Fibroblast of lung (primary cell): ENCODE measurements around the gene FGF14. TPM values are rescaled to one million over a fixed set of nuclear protein-coding genes. Genes with fewer than 3 reads are reported as not detected.

Experiments used
- DNase-seq, 2 donors: peaks; one replicate each; pipeline versions ENCODE4 v3.0.0 to v3.0.0-alpha.2; 2010; ENCODE audit warnings: low read depth in 2 of 2
- H2AFZ ChIP-seq: 2 replicates; pipeline ENCODE4 v1.5.1; 2012; ENCODE audit warnings: low read length, control low read depth, inconsistent platforms
- H3K27ac ChIP-seq: 2 replicates; pipeline ENCODE4 v1.5.1; 2011; ENCODE audit warnings: low read length, control low read depth; ENCODE audit not compliant: insufficient read depth
- H3K27me3 ChIP-seq: 2 replicates; pipeline ENCODE4 v1.5.1; 2011; ENCODE audit warnings: mild to moderate bottlenecking, low read length; ENCODE audit not compliant: control insufficient read depth, insufficient read depth
- H3K36me3 ChIP-seq: 2 replicates; pipeline ENCODE4 v1.5.1; 2011; ENCODE audit warnings: low read length; ENCODE audit not compliant: control insufficient read depth, insufficient read depth
- H3K4me1 ChIP-seq: 2 replicates; pipeline ENCODE4 v1.5.1; 2011; ENCODE audit warnings: low read length; ENCODE audit not compliant: control insufficient read depth, insufficient read depth; ENCODE audit errors: extremely low read depth
- H3K4me2 ChIP-seq: 2 replicates; pipeline ENCODE4 v1.5.1; 2011; ENCODE audit warnings: low read length, control low read depth; ENCODE audit not compliant: insufficient read depth; ENCODE audit errors: extremely low read depth
- H3K4me3 ChIP-seq, 4 experiments: fragments of 200-600 bp in 1 of 4; sonication (generic) in 1 of 4; replicated peaks in 1 of 4; 2 replicates each; pipeline ENCODE4 v1.5.1; 2011 to 2016; ENCODE audit warnings: low read length in 4 of 4, low read depth in 3 of 4, mild to moderate bottlenecking in 3 of 4, control low read depth in 2 of 4, inconsistent platforms in 1 of 4, mixed read lengths in 1 of 4; ENCODE audit not compliant: insufficient read depth in 1 of 4; ENCODE audit errors: control extremely low read depth in 1 of 4
- H3K79me2 ChIP-seq: 2 replicates; pipeline ENCODE4 v1.5.1; 2012; ENCODE audit warnings: mild to moderate bottlenecking, low read length, inconsistent platforms; ENCODE audit not compliant: control insufficient read depth, insufficient read depth
- H3K9ac ChIP-seq: 2 replicates; pipeline ENCODE4 v1.5.1; 2011; ENCODE audit warnings: mild to moderate bottlenecking, low read length, control low read depth; ENCODE audit not compliant: insufficient read depth
- H3K9me3 ChIP-seq: 2 replicates; pipeline ENCODE4 v1.5.1; 2012; ENCODE audit warnings: low read depth, low read length; ENCODE audit not compliant: control insufficient read depth, insufficient read depth
- H4K20me1 ChIP-seq: 2 replicates; pipeline ENCODE4 v1.5.1; 2011; ENCODE audit warnings: low read length; ENCODE audit not compliant: control insufficient read depth, insufficient read depth; ENCODE audit errors: extremely low read depth
- CTCF ChIP-seq, 2 donors: IDR thresholded peaks in 1 of 2; conservative IDR thresholded peaks in 1 of 2; 1 replicate in 1 of 2; 2 replicates in 1 of 2; pipeline ENCODE4 v1.5.1; 2011 to 2012; ENCODE audit warnings: low read length in 2 of 2, control low read depth in 1 of 2, inconsistent platforms in 1 of 2, low read depth in 1 of 2, mild to moderate bottlenecking in 1 of 2
- EZH2 ChIP-seq: IDR thresholded peaks from 2 replicates; pipeline ENCODE4 v1.5.1; 2012; ENCODE audit warnings: low read length, control low read depth, mild to moderate bottlenecking; ENCODE audit errors: missing control alignments
- polyA plus RNA-seq, 2 donors: library from polyadenylated mRNA; depleted of rRNA in 1 of 2; stranded (reverse) in 1 of 2; unstranded in 1 of 2; fragments of >200 nt; gene quantifications; 2 replicates each; pipeline ENCODE4 v1.2.1, GENCODE V29; 2011 to 2012; ENCODE audit warnings: missing spikeins in 1 of 2
- total RNA-seq: library from RNA; depleted of rRNA; stranded (reverse); fragments of >200 nt; gene quantifications from 2 replicates; pipeline ENCODE4 v1.2.1, GENCODE V29; 2014

FGF14 gene
- total and polyA plus RNA-seq, 2 donors (not counting 1 experiment from before 2014, with no cell fraction given) = 0.94 to 7.8 TPM

GRCh38 chr13:102226591-102226990 lies 175.3 kb downstream of the FGF14 start:
- Histone ChIP-seq H3K4me3 (no peak overlapping the region), H3K27ac (no peak overlapping the region), H3K36me3 (no peaks in the 10 kb centered on the region), H3K4me2 (no peak overlapping the region), H4K20me1 (no peaks in the 10 kb centered on the region), H2AFZ (no peak overlapping the region), H3K27me3 (no peaks in the 10 kb centered on the region), H3K79me2 (no peaks in the 10 kb centered on the region), H3K9me3 (no peaks in the 10 kb centered on the region), H3K9ac (no peak overlapping the region), H3K4me1 (no peaks in the 10 kb centered on the region)
- TF ChIP-seq CTCF (conservative IDR thresholded peaks at IDR 0.05 in 1 of 2, IDR thresholded peaks at IDR 0.05 in 1 of 2; ENCODE audit: low read depth in 1 of 2, low read length in 2 of 2) (no peak), EZH2 (no peak)
- DNase-seq = no peak

DNA sequence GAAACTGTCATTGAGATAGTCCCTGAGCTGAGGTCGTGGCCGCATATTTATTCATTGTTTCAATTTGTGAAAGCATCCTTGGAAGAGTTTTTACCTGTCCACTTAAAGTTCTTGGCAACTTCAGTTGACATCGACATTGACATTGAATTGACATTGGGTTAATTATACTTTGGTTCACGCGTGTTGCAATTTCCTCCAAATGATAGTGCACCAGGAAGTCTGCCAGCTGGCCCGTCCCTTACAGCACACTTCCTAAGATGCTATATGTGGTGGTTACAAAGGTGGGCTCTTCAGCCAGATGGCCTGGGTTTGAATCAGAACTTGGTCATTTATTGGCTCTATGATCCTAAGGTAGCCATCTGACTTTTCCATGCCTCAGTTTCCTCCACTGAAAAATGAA lies 176.0 kb downstream of the FGF14 start:
- Histone ChIP-seq H3K9me3 (no peaks in the 10 kb centered on the region), H4K20me1 (no peaks in the 10 kb centered on the region), H3K4me1 (no peaks in the 10 kb centered on the region), H3K9ac (no peak overlapping the region), H3K4me3 (no peak overlapping the region), H3K79me2 (no peaks in the 10 kb centered on the region), H3K4me2 (no peak overlapping the region), H3K27me3 (no peaks in the 10 kb centered on the region), H3K27ac (no peak overlapping the region), H3K36me3 (no peaks in the 10 kb centered on the region), H2AFZ (no peak overlapping the region)
- no peak for DNase-seq
- TF ChIP-seq CTCF (conservative IDR thresholded peaks at IDR 0.05 in 1 of 2, IDR thresholded peaks at IDR 0.05 in 1 of 2; ENCODE audit: low read depth in 1 of 2, low read length in 2 of 2) (no peak), EZH2 (no peak)

DNA sequence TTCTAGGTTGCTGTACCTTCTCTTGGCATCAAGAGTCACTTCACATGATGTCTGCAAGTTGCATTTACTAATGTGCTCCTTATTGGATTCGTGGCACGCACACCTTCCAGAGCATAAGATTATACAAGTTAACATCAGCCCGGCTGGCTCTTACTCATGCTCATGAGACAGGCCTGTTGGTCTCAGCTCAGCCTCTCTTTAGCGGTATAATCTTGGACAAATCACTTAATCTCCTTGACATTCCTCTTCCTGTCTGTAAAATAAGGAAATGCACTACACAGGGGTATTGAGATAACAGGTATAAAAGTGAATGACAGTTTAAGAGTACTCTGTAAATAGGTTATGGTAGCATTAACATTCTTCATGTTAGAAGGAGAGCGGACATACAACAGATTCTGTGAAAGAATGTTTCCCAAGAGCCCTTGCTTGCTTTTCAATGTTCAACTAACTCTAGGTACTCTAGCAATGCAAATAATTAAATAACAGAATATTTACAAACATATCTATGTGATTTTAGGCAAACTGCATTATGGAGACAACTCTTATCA lies 181.1 kb downstream of the FGF14 start:
- no peak overlapping the region for H3K27ac ChIP-seq
- no peak overlapping the region for H3K9ac ChIP-seq
- no peak overlapping the region for H3K4me2 ChIP-seq
- no peaks in the 10 kb centered on the region for H3K27me3 ChIP-seq
- DNase-seq = no peak
- H2AFZ ChIP-seq = no peak overlapping the region
- no peak overlapping the region for H3K4me3 ChIP-seq
- no peaks in the 10 kb centered on the region for H3K36me3 ChIP-seq
- H3K79me2 ChIP-seq = no peaks in the 10 kb centered on the region
- no peak for TF ChIP-seq EZH2
- no peak for TF ChIP-seq CTCF (conservative IDR thresholded peaks at IDR 0.05 in 1 of 2, IDR thresholded peaks at IDR 0.05 in 1 of 2; ENCODE audit: low read depth in 1 of 2, low read length in 2 of 2)
- H4K20me1 ChIP-seq = no peaks in the 10 kb centered on the region
- no peaks in the 10 kb centered on the region for H3K4me1 ChIP-seq
- H3K9me3 ChIP-seq = no peaks in the 10 kb centered on the region
